Stimulated activated CD4-positive, alpha-beta T cell treated with anti-CD3 and anti-CD28 coated beads, Interleukin-4, amount 100 ng/mL, for 4 hours (primary cell): ENCODE measurements around the gene REG1B.

ENCODE experiments used
- DNase-seq, 2 experiments: peaks; one replicate each; pipeline ENCODE4 v3.0.0-alpha.2; 2020

Gene REG1B, protein sequence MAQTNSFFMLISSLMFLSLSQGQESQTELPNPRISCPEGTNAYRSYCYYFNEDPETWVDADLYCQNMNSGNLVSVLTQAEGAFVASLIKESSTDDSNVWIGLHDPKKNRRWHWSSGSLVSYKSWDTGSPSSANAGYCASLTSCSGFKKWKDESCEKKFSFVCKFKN

GRCh38 chr2:79087785-79088364 is at the start of gene REG1B:
Gene REG1B, minus strand, starts transcription at chr2:79087993. Its CDS starts 381 bp downstream, at chr2:79087612.
- DNase-seq, result no peak

DNA sequence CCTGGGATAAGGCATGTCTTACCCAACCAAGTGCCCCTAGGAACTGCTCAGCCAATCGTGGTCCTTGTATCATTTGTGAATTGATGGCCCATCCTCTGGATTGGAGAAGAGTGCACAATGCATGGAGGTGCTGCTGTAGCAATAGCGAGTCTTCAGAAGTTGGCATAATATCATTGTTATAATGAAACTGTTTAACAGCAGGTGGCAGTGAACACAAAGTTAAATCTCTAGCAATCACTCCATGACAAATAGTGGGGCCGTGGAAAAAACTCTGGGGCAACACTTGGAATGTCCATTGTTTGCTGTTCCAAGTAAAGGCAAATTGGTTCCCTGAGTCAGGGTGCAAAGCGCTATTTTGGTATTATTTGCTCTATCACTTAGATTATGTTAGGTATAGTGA is 43.9 kb upstream of the REG1B start:
- DNase-seq, result no peak

GRCh38 chr2:79129804-79130203 is 42.0 kb upstream of the REG1B start:
- DNase-seq, result no peak

DNA sequence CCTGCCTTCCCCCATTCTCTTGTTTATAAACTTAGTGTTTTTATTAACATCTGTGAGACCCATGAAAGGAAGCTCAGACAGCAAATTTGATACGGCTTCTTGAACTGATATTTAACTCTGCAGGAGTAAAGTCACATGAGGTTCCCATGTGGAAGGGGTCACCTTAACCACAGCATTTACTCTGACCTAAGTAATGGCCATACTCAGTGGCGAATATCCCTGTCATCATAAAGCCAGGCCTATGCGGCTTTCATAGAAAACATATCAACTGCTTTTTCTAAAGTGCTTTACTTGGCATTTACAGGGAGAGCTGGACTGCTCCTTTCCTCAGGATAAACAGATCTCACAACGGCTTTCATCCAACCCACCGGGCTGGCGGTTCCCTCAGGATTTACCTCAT is 41.5 kb upstream of the REG1B start:
- DNase-seq, result no peak

GRCh38 chr2:79128406-79128805 is 40.6 kb upstream of the REG1B start:
- no peak for DNase-seq

DNA sequence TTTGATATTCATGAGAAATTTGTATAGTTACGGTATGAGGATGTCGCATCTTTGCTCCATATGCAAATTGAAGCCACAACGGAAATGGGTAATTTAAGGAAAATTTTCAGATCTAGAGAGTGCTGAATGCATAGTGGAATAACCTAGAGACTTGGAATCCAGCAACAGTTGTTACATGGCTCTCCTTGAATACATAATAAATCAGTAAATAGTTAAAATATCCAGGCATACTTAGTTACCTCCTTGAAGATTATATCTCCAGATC is 37.9 kb upstream of the REG1B start:
- DNase-seq, result no peak

GRCh38 chr2:79124907-79125720 is 37.3 kb upstream of the REG1B start:
- no peak for DNase-seq

DNA sequence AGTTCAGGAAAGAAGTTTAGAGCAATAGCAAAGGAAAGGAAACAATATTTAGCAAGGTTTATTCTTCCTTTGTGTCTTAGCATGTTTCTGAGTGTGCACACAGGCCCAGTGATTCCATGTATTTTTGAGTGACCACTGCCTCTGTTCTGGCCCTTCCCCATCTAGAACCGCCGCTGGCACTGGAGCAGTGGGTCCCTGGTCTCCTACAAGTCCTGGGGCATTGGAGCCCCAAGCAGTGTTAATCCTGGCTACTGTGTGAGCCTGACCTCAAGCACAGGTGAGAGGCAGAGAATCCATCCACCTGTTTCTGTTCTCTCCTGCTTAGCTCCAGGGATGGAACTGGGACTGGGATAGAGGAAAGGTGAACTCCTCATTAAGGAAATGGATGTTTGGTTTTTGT is 34.9 kb upstream of the REG1B start:
- DNase-seq, result no peak

GRCh38 chr2:79120194-79120713 is 32.5 kb upstream of the REG1B start, which contains the start of gene REG1A:
Gene REG1A, plus strand, starts transcription at chr2:79120488. Its CDS starts 374 bp downstream, at chr2:79120862.
- no peak for DNase-seq

GRCh38 chr2:79116997-79117928 is 29.5 kb upstream of the REG1B start:
- DNase-seq, result no peak

GRCh38 chr2:79114797-79115494 is 27.2 kb upstream of the REG1B start:
- DNase-seq, result no peak

GRCh38 chr2:79112269-79112668 is 24.5 kb upstream of the REG1B start:
- DNase-seq, result no peak

DNA sequence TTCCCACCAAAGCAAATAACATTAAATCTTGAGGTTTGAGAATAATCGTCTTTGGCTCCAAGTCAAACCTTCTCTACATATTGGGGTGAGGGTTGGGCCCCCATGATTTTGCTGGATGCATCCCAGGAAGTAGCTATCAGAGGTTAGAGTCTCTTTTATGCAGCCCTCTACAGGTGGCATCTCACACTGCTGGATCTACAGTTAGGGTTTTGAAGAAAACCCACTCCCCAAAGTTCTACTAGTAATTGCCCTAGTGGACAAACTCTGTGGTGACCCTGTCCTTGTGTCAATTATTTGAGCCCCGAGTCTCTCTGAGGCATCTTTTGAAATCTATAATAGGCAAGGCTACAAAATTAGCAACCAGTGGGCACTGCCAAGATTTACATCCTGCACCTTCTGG is 17.5 kb upstream of the REG1B start:
- no peak for DNase-seq

DNA sequence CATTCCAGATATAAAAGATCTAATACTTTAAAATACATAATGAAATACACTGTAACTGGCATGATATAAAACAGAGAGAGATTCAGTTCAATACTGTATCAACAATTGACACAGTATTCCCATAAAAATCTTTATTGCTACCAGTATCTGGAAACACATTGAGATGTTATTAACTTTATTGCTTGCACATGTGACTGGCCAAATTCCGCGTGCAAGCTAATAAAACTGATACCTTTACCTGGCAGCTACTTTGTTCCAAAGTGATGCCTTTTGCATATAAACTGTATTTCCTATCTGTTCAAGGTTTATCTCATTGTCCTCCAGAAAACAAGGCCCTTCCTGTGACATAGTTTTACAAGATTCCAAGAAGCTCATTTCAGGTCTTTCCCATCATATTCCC is 15.4 kb upstream of the REG1B start:
- no peak for DNase-seq

DNA sequence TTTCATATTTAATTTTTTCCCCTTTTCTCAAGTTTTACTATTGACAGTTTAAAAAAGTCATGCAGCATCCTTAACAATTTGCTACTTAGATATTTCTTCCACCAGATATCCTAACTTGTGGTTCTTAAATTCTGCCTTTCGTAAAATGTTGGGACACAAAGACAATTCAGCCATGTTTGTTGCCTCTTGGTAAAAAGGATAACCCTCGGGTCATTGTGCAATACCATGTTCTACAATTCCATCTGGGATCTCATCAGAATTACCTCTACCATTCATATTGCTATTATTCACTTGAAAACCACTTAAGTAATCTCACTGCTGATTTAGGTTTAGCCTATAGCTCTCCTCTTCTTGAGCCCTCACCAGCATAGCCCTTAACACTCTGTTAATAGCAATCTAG is 13.2 kb upstream of the REG1B start:
- DNase-seq, result no peak

DNA sequence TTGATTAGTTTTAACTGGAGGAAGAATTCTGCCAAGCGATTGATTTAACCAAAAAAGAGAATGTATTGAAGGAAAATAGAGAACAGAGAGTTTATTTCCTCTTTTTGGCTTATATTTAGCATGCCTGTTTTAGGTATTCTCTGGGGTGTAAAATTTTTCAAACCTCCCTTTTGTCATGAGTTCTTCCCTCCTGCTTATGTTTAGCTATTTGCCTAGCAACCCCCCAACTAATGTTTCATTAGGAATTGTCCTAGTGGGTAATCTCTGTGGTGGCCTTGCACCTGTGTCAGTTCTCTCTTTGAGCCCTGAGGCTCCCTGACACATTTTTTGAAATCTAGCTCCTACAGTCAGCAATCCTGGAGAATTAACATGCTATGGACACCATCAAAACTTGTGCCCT is 12.5 kb upstream of the REG1B start:
- no peak for DNase-seq

DNA sequence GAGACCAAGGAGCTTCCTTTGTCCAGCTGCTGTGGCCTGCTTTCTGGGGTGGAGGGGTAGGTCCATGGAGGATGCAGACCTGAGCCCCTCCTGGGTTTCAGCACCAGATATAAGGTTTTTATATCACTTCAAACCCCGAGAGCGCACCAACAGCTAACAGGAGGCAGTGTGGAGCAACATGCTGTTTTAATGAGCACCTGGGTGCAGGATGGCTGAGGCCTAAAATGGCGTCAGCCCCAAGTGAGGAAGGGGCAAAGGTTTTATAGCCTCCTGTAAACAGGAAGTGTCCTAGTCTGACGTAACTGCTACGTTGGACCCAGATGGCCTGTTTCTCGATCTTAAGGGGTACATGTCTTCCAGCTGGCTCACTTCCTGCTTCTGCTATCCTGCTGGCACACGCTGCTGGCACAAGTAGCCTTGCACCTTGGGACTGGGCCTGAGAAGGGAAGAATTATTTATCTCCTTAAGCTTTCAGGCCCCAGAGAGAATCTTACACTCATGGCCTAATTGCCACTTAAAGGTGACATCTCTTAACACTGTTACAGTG is 11.4 kb upstream of the REG1B start:
- DNase-seq, result no peak

DNA sequence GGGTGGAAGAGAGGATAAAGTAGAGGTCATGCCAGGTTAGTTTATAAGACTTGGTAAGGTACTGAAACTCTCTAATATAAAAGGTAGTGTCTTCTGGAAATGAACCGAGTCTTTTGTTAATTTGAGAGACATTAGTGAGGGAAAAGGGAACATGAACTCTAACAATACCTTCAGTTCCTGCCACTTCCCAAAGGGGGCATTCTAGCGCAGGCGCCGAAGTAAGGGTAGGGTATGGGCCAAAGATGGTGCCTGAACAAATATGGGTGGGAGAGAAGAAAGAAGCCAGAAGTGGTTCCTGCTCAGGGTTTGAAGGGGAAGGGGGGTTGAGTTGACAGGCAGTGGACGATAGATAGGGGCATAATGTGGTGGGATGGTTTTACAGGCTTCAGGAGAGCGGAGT is 10.1 kb upstream of the REG1B start:
- DNase-seq, result no peak

GRCh38 chr2:79090693-79091092 is 2.9 kb upstream of the REG1B start:
- DNase-seq, result no peak

DNA sequence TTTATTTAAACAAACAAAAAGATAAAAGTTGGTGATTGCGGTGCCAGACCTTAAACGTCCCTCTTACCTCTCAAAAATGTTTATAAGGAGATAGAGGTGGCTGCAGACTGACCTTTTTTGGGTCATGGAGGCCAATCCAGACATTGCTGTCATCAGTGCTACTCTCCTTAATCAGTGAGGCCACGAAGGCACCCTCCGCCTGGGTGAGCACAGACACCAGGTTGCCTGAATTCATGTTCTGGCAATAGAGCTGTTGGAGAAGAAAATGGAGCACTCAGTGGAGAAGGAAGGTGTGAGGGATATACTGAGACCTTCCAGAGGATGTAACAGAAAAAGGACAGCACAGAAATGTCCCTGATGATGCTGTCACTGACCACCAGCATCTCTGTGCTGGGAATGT is 1.5 kb downstream of the REG1B start:
- no peak for DNase-seq

- DNase-seq, result no peak
Observed at GRCh38 chr2:79085382-79085781, 2.4 kb downstream of the REG1B start.

DNA sequence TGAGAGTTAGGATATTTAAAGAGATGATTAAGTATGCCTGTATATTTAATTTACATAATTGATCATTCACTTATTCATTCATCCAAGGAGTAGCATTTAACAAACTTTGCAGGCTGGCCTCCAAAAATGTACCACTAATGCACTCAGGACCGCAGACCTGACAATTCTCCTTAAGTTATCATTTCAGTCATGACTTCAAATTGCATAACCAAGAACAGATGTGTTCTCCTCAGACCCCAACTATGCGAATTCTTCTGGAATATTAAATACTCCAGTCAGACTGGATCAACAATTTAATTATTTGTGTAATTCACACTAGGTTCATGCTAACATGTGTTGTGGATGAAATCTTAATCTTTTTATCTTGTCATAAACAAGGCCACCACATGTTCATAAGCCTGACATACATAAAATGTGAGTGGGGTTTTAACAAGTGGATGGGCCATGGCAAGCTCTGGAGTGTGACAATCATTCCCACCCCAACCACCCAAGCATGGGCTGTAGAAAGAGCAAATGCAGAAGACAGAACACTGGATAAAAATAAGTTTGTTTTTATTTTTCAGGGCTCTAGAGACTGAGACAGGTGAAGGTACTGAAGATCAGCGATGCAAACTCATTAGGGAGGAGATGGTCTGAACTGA is 3.2 kb downstream of the REG1B start:
- DNase-seq, result no peak
